Middle frontal gyrus (tissue), 1 donor: ENCODE measurements around the gene B3GNT5.

Source experiments
- DNase-seq: peaks from one replicate; pipeline ENCODE4 v3.0.0-alpha.2; 2015; ENCODE audit warnings: low spot score; ENCODE audit errors: extremely low spot score

Gene B3GNT5

DNA sequence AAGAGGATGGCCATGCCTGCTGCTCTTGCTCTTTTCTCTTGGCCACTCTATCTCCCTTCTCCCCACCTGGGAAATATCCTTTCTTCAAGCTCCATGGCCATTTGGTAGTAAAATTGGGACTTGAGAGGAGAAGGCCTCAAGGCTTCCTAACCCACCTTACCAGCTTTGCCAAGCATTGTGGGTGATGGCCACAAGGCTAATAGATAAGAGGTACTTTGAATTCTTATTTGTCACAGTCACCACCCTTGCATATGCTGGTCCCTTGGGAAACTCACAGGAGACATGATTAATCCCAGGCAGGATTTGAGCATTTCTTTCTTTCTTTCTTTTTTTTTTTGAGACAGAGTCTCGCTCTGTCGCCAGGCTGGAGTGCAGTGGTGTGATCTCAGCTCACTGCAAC lies 37.2 kb downstream of the B3GNT5 start:
- no peak for DNase-seq

- DNase-seq: no peak
Observed at GRCh38 chr3:183291497-183292031, 38.5 kb downstream of the B3GNT5 start.

GRCh38 chr3:183293966-183294365 lies 40.9 kb downstream of the B3GNT5 start:
- DNase-seq: no peak

- DNase-seq: no peak
Observed at GRCh38 chr3:183295211-183295610, 42.2 kb downstream of the B3GNT5 start.

DNA sequence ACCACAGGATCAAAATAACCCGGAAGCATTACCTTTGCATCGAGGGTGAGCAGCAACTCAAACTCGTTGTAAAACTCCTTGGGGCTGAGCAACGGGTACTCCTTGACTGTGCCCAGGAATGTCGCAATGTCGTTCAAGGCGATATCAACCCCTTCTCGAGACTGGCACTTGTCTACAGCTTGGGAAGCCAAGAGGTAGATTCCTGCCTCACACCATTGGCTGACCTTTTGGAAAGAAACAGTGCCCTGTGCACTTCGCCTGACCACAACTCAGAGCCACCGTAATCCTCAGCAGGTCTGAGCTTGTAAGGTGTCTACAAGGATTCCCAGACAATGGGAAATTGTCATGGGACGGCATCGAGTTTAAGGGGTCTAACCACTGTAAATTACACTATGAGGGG lies 43.9 kb downstream of the B3GNT5 start:
- DNase-seq: no peak

DNA sequence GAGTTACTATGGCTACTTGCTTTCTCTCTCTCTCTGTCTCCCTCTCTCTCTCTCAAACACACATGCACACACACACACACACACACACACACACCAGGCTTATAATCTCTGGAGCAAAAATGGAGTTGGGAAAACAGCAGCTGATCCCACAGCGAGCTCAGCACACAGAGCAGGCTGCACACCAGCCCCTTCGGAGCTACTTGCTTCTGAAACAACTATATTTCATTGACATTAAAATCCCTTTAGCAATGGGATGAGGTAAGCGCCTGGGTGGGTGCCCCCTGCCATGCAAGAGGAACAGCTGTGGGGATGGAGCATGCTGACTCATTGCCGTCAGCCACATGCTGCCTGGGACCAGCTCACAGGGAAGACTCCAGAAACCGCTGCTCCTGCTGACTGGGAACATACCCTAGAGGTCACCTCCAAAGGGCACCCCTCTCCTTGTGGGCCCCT lies 45.7 kb downstream of the B3GNT5 start:
- DNase-seq: peak; percentile 14

- DNase-seq: no peak
Observed at GRCh38 chr3:183299976-183300375, 46.9 kb downstream of the B3GNT5 start.

GRCh38 chr3:183300996-183301562 lies 48.0 kb downstream of the B3GNT5 start:
- DNase-seq: no peak

GRCh38 chr3:183301937-183302580 lies 49.0 kb downstream of the B3GNT5 start:
- DNase-seq: no peak

DNA sequence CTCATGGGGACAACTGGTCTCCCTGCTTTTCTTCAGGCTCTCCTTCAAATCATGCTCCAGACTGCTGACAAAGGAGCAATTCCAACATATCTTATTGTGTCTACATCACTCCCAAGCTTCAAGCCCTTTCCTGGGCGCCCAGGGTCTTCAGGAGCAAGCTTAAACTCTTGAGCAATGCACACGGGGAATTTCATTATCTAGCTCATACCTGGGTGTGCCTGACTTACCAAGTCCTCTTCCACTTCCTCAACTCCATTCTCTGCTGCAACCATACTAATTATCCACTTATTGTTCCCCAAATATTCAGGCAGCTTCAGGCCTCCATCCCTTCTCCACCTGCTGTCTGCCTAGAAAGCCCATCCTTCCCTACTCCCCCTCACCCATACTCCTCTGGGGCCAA lies 50.6 kb downstream of the B3GNT5 start:
- DNase-seq: no peak

DNA sequence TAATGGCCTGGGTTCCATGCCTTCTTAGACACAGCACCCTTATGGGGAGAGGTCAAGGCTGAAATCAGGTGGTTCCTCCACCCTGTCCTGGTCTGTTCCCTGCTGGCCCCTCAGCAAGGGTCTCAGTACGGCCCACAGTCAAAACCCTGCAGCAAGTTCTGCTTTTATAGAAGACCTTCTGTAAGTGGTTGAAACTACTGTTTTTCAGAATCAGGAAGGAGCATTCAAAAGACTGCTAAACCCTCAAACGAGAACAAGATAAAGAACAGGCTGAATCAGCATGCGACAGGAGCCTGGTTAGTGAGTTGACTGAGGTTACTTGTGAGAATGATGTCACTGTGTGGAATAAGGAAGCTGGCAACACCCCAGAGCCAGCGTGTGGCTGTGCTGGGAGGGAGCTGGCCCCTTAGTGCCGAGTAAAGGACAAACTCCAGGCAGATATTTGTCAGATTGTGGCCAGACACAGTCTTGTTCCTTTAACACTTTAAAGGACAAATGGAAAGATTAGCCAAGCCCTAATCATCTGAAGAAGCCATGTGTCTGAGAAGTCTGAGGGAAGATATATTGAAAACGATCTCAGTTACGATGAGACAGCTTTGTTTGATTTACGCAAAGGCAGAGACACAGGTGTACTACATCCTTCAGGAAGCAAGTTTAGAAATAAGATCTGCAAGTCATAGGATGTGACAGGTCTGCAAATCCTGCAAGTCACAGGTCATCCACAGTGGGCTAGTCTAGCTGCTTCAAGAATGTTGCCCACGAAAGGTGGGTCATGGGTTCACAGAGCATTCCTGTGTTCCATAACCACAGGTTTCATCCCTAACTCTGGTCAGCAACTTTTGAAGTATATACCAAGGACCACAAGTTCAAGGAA lies 54.0 kb downstream of the B3GNT5 start:
- peak; percentile 16 for DNase-seq

DNA sequence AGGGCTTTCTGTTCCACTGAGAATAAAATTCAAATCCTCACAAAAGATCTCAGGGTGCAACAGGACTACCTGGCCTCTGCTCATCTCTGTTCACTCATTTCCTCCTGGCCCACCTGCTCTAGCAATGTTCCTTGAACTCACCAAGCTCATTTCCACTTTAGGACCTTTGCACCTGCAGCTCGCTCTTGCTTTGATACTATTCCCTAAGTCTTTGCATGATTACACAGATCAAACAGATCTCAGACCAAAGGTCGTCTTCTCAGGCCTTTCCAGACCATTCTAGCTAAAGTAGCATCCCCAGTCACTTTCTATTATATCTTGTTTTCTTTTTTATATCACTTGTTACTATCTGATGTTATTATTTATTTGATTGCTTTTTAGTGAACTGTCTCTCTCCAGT lies 54.7 kb downstream of the B3GNT5 start:
- DNase-seq: no peak

DNA sequence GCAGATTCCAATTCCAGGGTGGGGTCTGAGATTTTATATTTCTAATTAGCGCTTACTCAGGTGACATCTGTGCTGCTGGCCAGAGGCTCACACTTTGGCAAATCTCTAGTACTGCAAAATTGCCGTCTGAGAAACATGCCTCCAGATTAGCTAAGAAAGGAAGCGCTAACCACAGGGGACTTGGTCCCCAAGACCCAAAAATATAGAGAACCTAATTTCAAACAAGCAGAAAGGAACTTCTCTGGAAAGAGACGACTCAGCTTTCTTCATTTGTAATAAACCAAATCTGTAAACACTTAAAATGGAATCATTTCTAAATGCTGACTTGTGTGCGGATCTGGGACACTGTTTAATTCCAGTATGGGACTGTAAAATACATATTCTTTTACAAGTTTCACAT lies 55.7 kb downstream of the B3GNT5 start:
- DNase-seq: no peak

GRCh38 chr3:183309276-183309675 lies 56.2 kb downstream of the B3GNT5 start:
- no peak for DNase-seq

DNA sequence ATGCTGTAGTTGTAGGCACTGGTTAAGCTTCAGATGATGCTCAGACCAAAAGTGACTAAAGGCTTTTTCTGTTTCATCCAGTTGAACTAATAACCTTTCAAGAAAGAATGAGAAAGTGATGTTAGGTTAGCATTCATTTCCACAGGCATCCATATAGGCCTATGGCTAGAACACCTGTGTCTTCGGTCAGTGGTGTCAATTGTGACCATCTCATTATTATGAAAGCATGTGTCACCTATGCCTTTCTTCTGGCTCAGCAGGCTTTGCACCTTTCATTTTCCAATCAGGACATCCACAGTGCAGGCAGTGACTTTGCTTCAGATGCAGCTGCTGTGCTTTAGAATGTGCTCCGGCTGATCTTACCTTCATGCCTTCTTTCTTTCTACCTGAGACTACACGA lies 57.9 kb downstream of the B3GNT5 start:
- DNase-seq: no peak

GRCh38 chr3:183312433-183312832 lies 59.4 kb downstream of the B3GNT5 start:
- DNase-seq: no peak

- no peak for DNase-seq
Observed at GRCh38 chr3:183313351-183313750, 60.3 kb downstream of the B3GNT5 start.

- DNase-seq: no peak
Observed at GRCh38 chr3:183313764-183314163, 60.7 kb downstream of the B3GNT5 start.

- DNase-seq: no peak
Observed at GRCh38 chr3:183315739-183316138, 62.7 kb downstream of the B3GNT5 start.

DNA sequence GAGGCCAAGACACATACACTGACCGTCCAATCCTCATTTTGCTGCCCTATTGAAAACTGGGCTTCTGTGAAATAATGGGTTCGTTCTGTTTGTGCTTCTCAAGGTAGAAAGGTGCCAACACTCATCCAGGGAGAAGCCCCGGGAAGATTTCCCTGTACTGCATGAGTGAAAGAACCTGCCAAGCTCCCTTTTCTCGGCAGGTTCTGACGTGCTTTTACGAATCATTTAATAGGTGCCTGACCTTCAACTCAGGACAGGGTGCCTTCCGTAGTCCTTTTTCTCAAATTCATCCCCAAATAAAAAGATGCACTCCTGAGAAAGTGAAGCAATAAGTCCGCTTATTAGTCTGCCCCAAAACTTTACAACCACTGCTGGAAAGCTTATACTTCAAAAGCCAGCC lies 64.2 kb downstream of the B3GNT5 start:
- DNase-seq: no peak

DNA sequence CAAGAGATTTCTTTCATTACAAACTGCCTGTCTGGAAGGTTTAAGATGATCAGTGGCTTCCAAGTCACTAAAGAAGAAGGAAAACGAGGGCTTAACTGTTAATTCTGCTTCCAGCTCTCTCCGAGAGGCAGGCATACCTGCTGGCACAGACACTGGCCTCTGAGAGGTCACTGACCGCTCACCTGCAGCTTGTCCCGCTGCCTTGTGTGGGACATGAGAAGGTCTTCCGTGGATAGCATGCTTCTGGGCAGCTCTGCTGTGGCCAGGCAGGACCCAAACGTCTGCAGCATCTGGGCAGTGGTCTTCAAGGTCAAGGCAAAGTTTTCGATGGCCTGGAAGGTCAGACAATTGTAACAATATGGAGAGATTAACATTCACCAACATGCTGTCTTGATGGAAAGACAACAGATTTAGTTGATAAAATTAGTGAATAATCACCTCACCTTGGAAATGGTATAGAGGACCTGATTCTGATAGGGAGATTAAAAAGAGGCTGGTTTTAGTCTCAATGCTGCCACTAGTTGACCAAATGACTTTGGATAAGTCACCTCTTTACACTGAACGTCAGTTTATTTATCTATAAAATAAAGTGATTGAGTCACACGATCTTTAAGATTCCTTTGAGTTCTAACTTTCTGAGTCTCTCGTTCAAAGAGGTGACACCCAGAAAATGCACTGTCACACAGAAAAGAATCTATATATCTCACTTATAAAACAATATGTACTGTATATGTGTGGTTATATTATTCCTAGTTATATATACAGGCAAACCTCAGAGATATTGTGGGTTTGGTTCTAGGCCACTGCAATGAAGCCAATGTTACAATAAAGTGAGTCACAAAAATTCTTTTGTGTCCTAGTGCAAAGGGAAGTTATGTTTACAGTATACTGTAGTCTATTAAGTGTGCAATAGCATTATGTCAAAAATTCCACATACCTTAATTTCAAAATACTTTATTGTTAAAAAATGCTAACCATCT lies 65.1 kb downstream of the B3GNT5 start:
- no peak for DNase-seq
